ENCODE results near the gene MTRF1. TPM values are rescaled to one million over a fixed set of nuclear protein-coding genes. Genes with fewer than 3 reads are reported as not detected.
"Not testable (repeated sequence)": the region's sequence is repeated elsewhere in the genome, so short reads cannot be mapped to it uniquely, and the experiment has no call there.

Gene MTRF1
- total RNA-seq, 1 donor from 2014 or later, result 17.5 TPM

- H3K27ac ChIP-seq, result no peak overlapping the region
- no peak for TF ChIP-seq CTCF (IDR thresholded peaks at IDR 0.05)
- DNase-seq (ENCODE audit: low spot score in 2 of 2), result no peak
- H3K27me3 ChIP-seq, result no peaks in the 10 kb centered on the region
- no peak overlapping the region for H3K4me3 ChIP-seq
- H3K36me3 ChIP-seq, result no peaks in the 10 kb centered on the region
- no peaks in the 10 kb centered on the region for H3K4me1 ChIP-seq
- peaks cover 0 to 10% of the 10 kb centered on the region in 2 donors for H3K9me3 ChIP-seq
- intact Hi-C loops (cut with DNase I), result no loop called here
Observed at GRCh38 chr13:41179593-41180250, 83.7 kb downstream of the MTRF1 start.

- Histone ChIP-seq H3K4me3 (no peak overlapping the region), H3K9me3 (peaks cover 0 to 10% of the 10 kb centered on the region in 2 donors), H3K27ac (no peak overlapping the region), H3K36me3 (no peaks in the 10 kb centered on the region), H3K4me1 (no peaks in the 10 kb centered on the region), H3K27me3 (no peaks in the 10 kb centered on the region)
- DNase-seq (ENCODE audit: low spot score in 2 of 2), result no peak
- intact Hi-C loops (cut with DNase I), result no loop called here
- no peak for TF ChIP-seq CTCF (IDR thresholded peaks at IDR 0.05)
Observed at GRCh38 chr13:41178040-41178439, 85.3 kb downstream of the MTRF1 start.

DNA sequence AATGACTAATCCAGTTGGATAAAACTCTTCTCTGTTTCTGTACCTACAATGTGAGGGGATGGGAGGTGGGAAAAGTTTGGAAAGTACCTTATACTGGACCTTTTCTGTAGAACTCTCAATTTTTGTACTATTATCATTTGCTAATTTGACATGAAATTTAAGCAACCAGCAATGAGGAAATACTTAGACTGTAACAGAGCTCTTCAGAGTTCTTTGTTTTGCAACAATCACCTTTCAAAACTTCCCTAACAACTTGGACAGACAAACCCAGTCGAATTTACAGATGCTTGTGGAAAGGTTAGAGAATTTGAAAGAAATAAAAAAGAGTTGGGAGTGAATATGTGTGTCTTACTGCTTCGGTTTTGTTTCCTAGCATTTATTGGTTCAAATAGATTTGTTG, 85.8 kb downstream of the MTRF1 start:
- Histone ChIP-seq H3K27me3 (no peaks in the 10 kb centered on the region), H3K4me1 (no peaks in the 10 kb centered on the region), H3K4me3 (no peak overlapping the region), H3K9me3 (peaks cover 0 to 10% of the 10 kb centered on the region in 2 donors), H3K36me3 (no peaks in the 10 kb centered on the region), H3K27ac (no peak overlapping the region)
- intact Hi-C loops (cut with DNase I), result no loop called here
- DNase-seq (ENCODE audit: low spot score in 2 of 2), result no peak
- TF ChIP-seq CTCF (IDR thresholded peaks at IDR 0.05), result no peak

DNA sequence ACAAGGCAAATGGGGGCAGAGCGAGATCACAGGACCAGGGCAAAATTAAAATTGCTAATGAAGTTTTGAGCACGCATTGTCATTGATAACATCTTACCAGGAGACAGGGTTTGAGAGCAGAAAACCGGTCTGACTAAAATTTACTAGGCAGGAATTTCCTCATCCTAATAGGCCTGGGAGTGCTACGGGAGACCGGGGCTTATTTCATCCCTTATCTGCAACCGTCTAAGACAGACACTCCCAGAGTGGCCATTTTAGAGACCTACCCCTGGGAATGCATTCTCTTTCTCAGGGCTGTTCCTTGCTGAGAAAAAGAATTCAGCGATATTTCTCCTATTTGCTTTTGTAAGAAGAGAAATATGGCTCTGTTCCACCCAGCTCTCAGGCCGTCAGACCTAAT, 87.8 kb downstream of the MTRF1 start:
- not testable (repeated sequence) for DNase-seq (ENCODE audit: low spot score in 2 of 2); H3K27ac ChIP-seq

More for the DNA sequence above, 87.8 kb downstream of the MTRF1 start:
- H3K4me3 ChIP-seq; intact Hi-C loops (cut with DNase I); H3K36me3 ChIP-seq; H3K4me1 ChIP-seq; H3K27me3 ChIP-seq: not testable (repeated sequence)
- peaks cover 0 to 10% of the 10 kb centered on the region in 2 donors for H3K9me3 ChIP-seq

Other genes with a start within 250 kb of the MTRF1 start
- gene ELF1, start 244.3 kb downstream of the MTRF1 start, total RNA-seq, result 105 TPM
- gene WBP4, start 202.1 kb downstream of the MTRF1 start, total RNA-seq, result 0.96 TPM
- gene KBTBD6, start 130.8 kb downstream of the MTRF1 start, total RNA-seq, result 2.0 TPM
- 2.1 TPM for gene KBTBD7, start 69.0 kb downstream of the MTRF1 start, total RNA-seq
- gene NAA16, start 47.7 kb upstream of the MTRF1 start, total RNA-seq, result 11.9 TPM
- 184 TPM for gene RGCC, start 194.0 kb upstream of the MTRF1 start, total RNA-seq

Data from ascending aorta (tissue), 2 donors.